HepG2 (cell line): Measurements from ENCODE around the gene MEX3D. TPM values are rescaled to one million over a fixed set of nuclear protein-coding genes. Genes with fewer than 3 reads are reported as not detected.

Experiments used
- ATAC-seq: fragments of 200-7000 bp; cut with Tn5 transposase; 3 replicates; pipeline ENCODE4 v1.9.1; 2020; ENCODE audit warnings: mild to moderate bottlenecking, moderate library complexity
- BruUV-seq: library from RNA; stranded (reverse); fragments of 400-500 nt; replicated peaks from 2 replicates; lab custom pipeline; 2021; lab: Mats Ljungman, UMichigan
- CTCF ChIA-PET: fragments of 300-600 bp; formaldehyde crosslinking; extraction: SDS; loops from one replicate; lab custom pipeline; 2021; ENCODE audit warnings: low total read pairs, inconsistent platforms, low intra/inter-chr PET ratio; lab: Yijun Ruan, JAX
- POLR2A ChIA-PET: fragments of 350-600 bp; sonication (Branson Sonifier 250); formaldehyde crosslinking; loops from one replicate; lab custom pipeline; 2020; ENCODE audit warnings: antibody characterized with exemption, inconsistent platforms; lab: Yijun Ruan, JAX
- DNase-seq: peaks from one replicate; pipeline ENCODE4 v3.0.0-alpha.2; 2015; ENCODE audit warnings: low spot score
- FAIRE-seq: peaks from 3 replicates; lab custom pipeline; 2011; peaks lifted over from hg19 to GRCh38; lab: Jason Lieb, UNC
- H2AFZ ChIP-seq: one replicate; pipeline ENCODE4 v1.6.1; 2011; ENCODE audit warnings: low read length, inconsistent platforms
- H3K27ac ChIP-seq: fragments of 300-600 bp; 3 replicates; pipeline ENCODE4 v1.8.0; 2011; ENCODE audit warnings: mixed run types, mild to moderate bottlenecking, mixed read lengths, low read length, inconsistent platforms; ENCODE audit not compliant: insufficient read depth; ENCODE audit errors: extremely low read length
- H3K27me3 ChIP-seq, 2 experiments: fragments of 200-600 bp in 1 of 2; 2 replicates in 1 of 2; 3 replicates in 1 of 2; pipeline versions ENCODE4 v1.6.0 to v1.8.0; 2011; ENCODE audit warnings: low read length in 2 of 2, mild to moderate bottlenecking in 2 of 2, moderate library complexity in 2 of 2, inconsistent platforms in 1 of 2; ENCODE audit not compliant: insufficient read depth in 2 of 2, control insufficient read depth in 1 of 2
- H3K36me3 ChIP-seq, 2 experiments: fragments of 200-600 bp in 1 of 2; replicated peaks in 1 of 2; 2 replicates in 1 of 2; 3 replicates in 1 of 2; pipeline versions ENCODE4 v1.5.1 to v1.8.0; 2011; ENCODE audit warnings: low read length in 2 of 2, inconsistent platforms in 1 of 2; ENCODE audit not compliant: insufficient read depth in 2 of 2, control insufficient read depth in 1 of 2
- H3K4me1 ChIP-seq: 2 replicates; pipeline ENCODE4 v1.5.1; 2012; ENCODE audit warnings: low read length, inconsistent platforms; ENCODE audit not compliant: insufficient read depth
- H3K4me2 ChIP-seq: 2 replicates; pipeline ENCODE4 v1.6.0; 2011; ENCODE audit warnings: low read depth, low read length, inconsistent platforms
- H3K4me3 ChIP-seq, 3 experiments: fragments of 200-600 bp in 1 of 3; sonication (generic), shearing (Covaris generic) in 1 of 3; replicated peaks in 1 of 3; 2 replicates each; pipeline ENCODE4 v1.5.1; 2011 to 2016; ENCODE audit warnings: low read length in 3 of 3, inconsistent platforms in 2 of 3, low read depth in 2 of 3, mild to moderate bottlenecking in 2 of 3, control low read depth in 1 of 3, mixed read lengths in 1 of 3; ENCODE audit not compliant: insufficient read depth in 1 of 3
- H3K79me2 ChIP-seq: one replicate; pipeline ENCODE4 v1.6.1; 2011; ENCODE audit warnings: low read length, inconsistent platforms; ENCODE audit not compliant: insufficient read depth
- H3K9ac ChIP-seq: 2 replicates; pipeline ENCODE4 v1.6.0; 2011; ENCODE audit warnings: mild to moderate bottlenecking, low read depth, low read length, inconsistent platforms; ENCODE audit not compliant: insufficient read depth
- H3K9me3 ChIP-seq: 2 replicates; pipeline ENCODE4 v1.5.1; 2012; ENCODE audit warnings: mild to moderate bottlenecking, low read length
- H4K20me1 ChIP-seq: 2 replicates; pipeline ENCODE4 v1.6.0; 2011; ENCODE audit warnings: inconsistent platforms, mild to moderate bottlenecking, low read length, moderate library complexity; ENCODE audit not compliant: insufficient read depth
- AGO1 ChIP-seq: fragments of 200-400 bp; formaldehyde crosslinking; IDR thresholded peaks from 2 replicates; pipeline ENCODE4 v1.6.1; 2017; ENCODE audit warnings: mild to moderate bottlenecking, low read depth, low read length, moderate library complexity; ENCODE audit not compliant: poor library complexity, severe bottlenecking
- AHR ChIP-seq: IDR thresholded peaks from 2 replicates; pipeline ENCODE4 v1.6.1; 2018; ENCODE audit warnings: missing genetic modification reagents, missing compliant biosample characterization
- CBX5 ChIP-seq: sonication (generic); formaldehyde crosslinking; IDR thresholded peaks from 2 replicates; pipeline ENCODE4 v1.4.0; 2020; ENCODE audit warnings: missing genetic modification reagents, borderline replicate concordance
- GATA4 ChIP-seq: sonication (generic); IDR thresholded peaks from 2 replicates; pipeline ENCODE4 v1.6.1; 2016; ENCODE audit warnings: antibody characterized with exemption, low read depth, borderline replicate concordance
- HNF4G ChIP-seq, 2 experiments: sonication (generic) in 1 of 2; formaldehyde crosslinking in 1 of 2; IDR thresholded peaks; 2 replicates each; pipeline versions ENCODE4 v1.4.0 to v1.6.1; 2011 to 2020; ENCODE audit warnings: borderline replicate concordance in 2 of 2, low read depth in 2 of 2, mild to moderate bottlenecking in 2 of 2, low read length in 1 of 2, missing genetic modification reagents in 1 of 2, moderate library complexity in 1 of 2
- KAT8 ChIP-seq: IDR thresholded peaks from 2 replicates; pipeline ENCODE4 v1.6.1; 2016; ENCODE audit warnings: missing genetic modification reagents, missing compliant biosample characterization
- MXD4 ChIP-seq: IDR thresholded peaks from 2 replicates; pipeline ENCODE4 v1.6.1; 2016; ENCODE audit warnings: mild to moderate bottlenecking, missing biosample characterization, missing genetic modification reagents
- RAD51 ChIP-seq: fragments of 450-650 bp; IDR thresholded peaks from 2 replicates; pipeline ENCODE4 v1.6.1; 2016; ENCODE audit warnings: borderline replicate concordance
- RFX1 ChIP-seq: fragments of 450-650 bp; IDR thresholded peaks from 2 replicates; pipeline ENCODE4 v1.6.1; 2017
- SAP130 ChIP-seq: IDR thresholded peaks from 2 replicates; pipeline ENCODE4 v1.6.1; 2016; ENCODE audit warnings: low read depth
- ZNF501 ChIP-seq: sonication (generic); formaldehyde crosslinking; IDR thresholded peaks from 2 replicates; pipeline ENCODE4 v1.5.1; 2020; ENCODE audit warnings: mild to moderate bottlenecking, moderate library complexity, missing genetic modification reagents
- WGBS: methylation state at CpG from one replicate; pipeline ENCODE4 v1.1.6; 2017; ENCODE audit warnings: low lambda C conversion rate; 5-methylcytosine and 5-hydroxymethylcytosine counted together
- in situ Hi-C: cut with HindIII; loops from 2 replicates; pipeline ENCODE4 v1.10.0; 2017; ENCODE audit warnings: low pct_unique_long_range_greater_than_20kb; ENCODE audit not compliant: extremely low pct_ligation_motif_present
- intact Hi-C: fragments of 100-400 bp; cut with micrococcal nuclease; formaldehyde crosslinking; loops from one replicate; pipeline ENCODE4 v1.10.0; 2022; ENCODE audit not compliant: unreplicated experiment
- polyA plus RNA-seq, 8 experiments: library from polyadenylated mRNA; depleted of rRNA in 3 of 8; stranded (reverse) in 7 of 8; unstranded in 1 of 8; fragments of >200 nt; fragmentation: Illumina TruSeq in 4 of 8; extraction: Trizol in 4 of 8; gene quantifications; 2 replicates each; pipeline versions ENCODE4 v1.2.1 to v1.2.3, GENCODE V29; 2011 to 2016; ENCODE audit warnings: low read depth in 4 of 8, missing spikeins in 1 of 8, mixed read lengths in 1 of 8; ENCODE audit not compliant: insufficient read depth in 1 of 8
- total RNA-seq, 5 experiments: library from RNA; depleted of rRNA; stranded (reverse); fragments of >200 nt; fragmentation: Illumina TruSeq; extraction: Trizol; gene quantifications; 2 replicates each; pipeline ENCODE4 v1.2.3, GENCODE V29; 2016; ENCODE audit warnings: low read depth in 1 of 5
- TF ChIP-seq, protein P1 (sequence below), 2 experiments: sonication (generic) in 1 of 2; formaldehyde crosslinking in 1 of 2; IDR thresholded peaks; 2 replicates each; pipeline versions ENCODE4 v1.4.0 to v1.6.1; 2018 to 2020; ENCODE audit warnings: missing genetic modification reagents in 2 of 2, borderline replicate concordance in 1 of 2, low read depth in 1 of 2, mild to moderate bottlenecking in 1 of 2, missing biosample characterization in 1 of 2
- TF ChIP-seq, protein P2 (sequence below): sonication (generic); formaldehyde crosslinking; IDR thresholded peaks from 2 replicates; pipeline ENCODE4 v1.5.1; 2020; ENCODE audit warnings: mild to moderate bottlenecking, missing genetic modification reagents, moderate library complexity

MEX3D gene
- total and polyA plus RNA-seq, 2 of the 13 experiments (the other 11 are each of a cell fraction or from before 2014, with no cell fraction given): 3.6 to 17.1 TPM

DNA sequence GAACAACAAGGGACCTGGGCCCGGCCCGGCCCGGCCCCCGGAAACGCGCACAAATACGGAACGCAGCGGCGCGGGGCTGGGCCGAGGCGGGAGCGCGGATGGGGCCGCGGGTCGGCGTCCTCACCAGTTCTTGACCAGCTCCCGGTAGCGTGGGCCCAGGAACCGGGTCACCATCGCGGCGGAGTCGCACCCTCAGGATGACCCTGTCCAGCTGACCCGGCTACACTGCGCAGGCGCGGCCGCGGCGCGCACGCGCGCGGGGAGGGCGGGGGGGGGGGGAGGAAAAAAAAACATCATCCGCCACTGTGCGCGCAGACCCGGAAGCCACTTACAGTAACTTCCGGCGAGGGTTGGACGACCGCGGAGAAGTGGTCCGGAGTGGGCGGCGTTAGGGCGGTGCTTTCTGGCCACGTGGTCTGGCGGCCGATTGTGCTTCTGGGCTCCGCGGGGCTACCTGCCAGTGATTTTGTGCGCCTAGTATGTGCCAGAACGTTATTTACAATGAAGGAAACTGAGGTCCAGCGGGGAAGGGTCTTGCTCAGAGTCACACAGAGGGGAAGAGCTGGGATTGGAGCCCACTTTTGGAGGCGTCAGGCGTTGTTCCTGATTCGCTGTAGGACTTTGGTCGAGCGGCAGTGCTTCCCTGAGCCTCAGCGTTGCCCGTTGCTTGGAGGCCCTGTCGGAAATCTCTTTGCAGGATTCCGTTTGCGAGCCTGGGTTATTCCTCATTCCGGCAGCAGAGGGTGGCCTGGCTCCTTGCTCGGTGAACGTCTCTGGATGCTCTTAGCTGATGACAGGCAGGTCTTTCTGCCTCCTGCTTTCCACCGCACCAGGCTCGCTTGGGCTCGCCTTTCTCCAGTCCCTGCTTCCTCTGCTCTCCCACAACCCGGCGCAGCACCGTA is 37.4 kb upstream of the MEX3D start, which contains the start of gene UQCR11:
Gene UQCR11 (minus strand): TSS at position 227 of the 902 bp plus-strand sequence. CDS start 53 bp downstream, at position 174.
- TSS peak; percentile 99 for BruUV-seq
- in situ Hi-C loops: no loop called here
- TF ChIP-seq MXD4: peak; percentile 78
- peak; percentile 91 for TF ChIP-seq SAP130 (CRISPR knock-in tag)
- TF ChIP-seq AGO1: no peak
- peak; percentile 58; the same call in 1 of the 2 replicates for TF ChIP-seq RFX1
- peak; percentile 46; the same call in 1 of the 2 replicates for TF ChIP-seq ZNF501
- peak; percentile 6 for TF ChIP-seq HNF4G (IDR thresholded peaks at IDR 0.05; ENCODE audit: borderline replicate concordance, low read depth, low read length)
- TF ChIP-seq HNF4G (CRISPR knock-in tag; IDR thresholded peaks at IDR 0.05; ENCODE audit: borderline replicate concordance, low read depth): 0 out of 2 replicates have a peak, but pooled peaks have one; percentile 18
- 0 out of 2 replicates have a peak, but pooled peaks have one; percentile 16 for TF ChIP-seq CBX5 (CRISPR knock-in tag)
- TF ChIP-seq, protein P1, sequence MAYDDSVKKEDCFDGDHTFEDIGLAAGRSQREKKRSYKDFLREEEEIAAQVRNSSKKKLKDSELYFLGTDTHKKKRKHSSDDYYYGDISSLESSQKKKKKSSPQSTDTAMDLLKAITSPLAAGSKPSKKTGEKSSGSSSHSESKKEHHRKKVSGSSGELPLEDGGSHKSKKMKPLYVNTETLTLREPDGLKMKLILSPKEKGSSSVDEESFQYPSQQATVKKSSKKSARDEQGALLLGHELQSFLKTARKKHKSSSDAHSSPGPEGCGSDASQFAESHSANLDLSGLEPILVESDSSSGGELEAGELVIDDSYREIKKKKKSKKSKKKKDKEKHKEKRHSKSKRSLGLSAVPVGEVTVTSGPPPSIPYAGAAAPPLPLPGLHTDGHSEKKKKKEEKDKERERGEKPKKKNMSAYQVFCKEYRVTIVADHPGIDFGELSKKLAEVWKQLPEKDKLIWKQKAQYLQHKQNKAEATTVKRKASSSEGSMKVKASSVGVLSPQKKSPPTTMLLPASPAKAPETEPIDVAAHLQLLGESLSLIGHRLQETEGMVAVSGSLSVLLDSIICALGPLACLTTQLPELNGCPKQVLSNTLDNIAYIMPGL (CRISPR knock-in tag; IDR thresholded peaks at IDR 0.05; ENCODE audit: borderline replicate concordance in 1 of 2, low read depth in 1 of 2): peak; percentile 69 to 89
- TF ChIP-seq RAD51: peak; percentile 65; the same call in 1 of the 2 replicates
- TF ChIP-seq AHR (CRISPR knock-in tag): no peak
- peak; percentile 67 for TF ChIP-seq KAT8
- 0 out of 2 replicates have a peak, but pooled peaks have one; percentile 9 for TF ChIP-seq GATA4
- TF ChIP-seq, protein P2, sequence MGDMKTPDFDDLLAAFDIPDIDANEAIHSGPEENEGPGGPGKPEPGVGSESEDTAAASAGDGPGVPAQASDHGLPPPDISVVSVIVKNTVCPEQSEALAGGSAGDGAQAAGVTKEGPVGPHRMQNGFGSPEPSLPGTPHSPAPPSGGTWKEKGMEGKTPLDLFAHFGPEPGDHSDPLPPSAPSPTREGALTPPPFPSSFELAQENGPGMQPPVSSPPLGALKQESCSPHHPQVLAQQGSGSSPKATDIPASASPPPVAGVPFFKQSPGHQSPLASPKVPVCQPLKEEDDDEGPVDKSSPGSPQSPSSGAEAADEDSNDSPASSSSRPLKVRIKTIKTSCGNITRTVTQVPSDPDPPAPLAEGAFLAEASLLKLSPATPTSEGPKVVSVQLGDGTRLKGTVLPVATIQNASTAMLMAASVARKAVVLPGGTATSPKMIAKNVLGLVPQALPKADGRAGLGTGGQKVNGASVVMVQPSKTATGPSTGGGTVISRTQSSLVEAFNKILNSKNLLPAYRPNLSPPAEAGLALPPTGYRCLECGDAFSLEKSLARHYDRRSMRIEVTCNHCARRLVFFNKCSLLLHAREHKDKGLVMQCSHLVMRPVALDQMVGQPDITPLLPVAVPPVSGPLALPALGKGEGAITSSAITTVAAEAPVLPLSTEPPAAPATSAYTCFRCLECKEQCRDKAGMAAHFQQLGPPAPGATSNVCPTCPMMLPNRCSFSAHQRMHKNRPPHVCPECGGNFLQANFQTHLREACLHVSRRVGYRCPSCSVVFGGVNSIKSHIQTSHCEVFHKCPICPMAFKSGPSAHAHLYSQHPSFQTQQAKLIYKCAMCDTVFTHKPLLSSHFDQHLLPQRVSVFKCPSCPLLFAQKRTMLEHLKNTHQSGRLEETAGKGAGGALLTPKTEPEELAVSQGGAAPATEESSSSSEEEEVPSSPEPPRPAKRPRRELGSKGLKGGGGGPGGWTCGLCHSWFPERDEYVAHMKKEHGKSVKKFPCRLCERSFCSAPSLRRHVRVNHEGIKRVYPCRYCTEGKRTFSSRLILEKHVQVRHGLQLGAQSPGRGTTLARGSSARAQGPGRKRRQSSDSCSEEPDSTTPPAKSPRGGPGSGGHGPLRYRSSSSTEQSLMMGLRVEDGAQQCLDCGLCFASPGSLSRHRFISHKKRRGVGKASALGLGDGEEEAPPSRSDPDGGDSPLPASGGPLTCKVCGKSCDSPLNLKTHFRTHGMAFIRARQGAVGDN (CRISPR knock-in tag): peak; percentile 76

More for the DNA sequence above, 37.4 kb upstream of the MEX3D start, which contains the start of gene UQCR11:
- H3K9me3 ChIP-seq: no peaks in the 10 kb centered on the region
- peak within 1 kb of the TSS; percentile 94 for H3K4me2 ChIP-seq
- H3K9ac ChIP-seq: peak within 1 kb of the TSS; percentile 92
- H3K79me2 ChIP-seq: peaks cover 39% of the 10 kb centered on the region
- ATAC-seq: peak; percentile 85
- peak within 1 kb of the TSS; percentile 76 to 100 (median 97) for H3K4me3 ChIP-seq
- POLR2A ChIA-PET: interaction anchor here (0.6 to 2.2 kb wide), 10 partner anchors 11 to 221 kb away, joined by 3 to 24 read pairs (median 4); partner anchors contain the start of gene MBD3
- peak within 1 kb of the TSS; percentile 99 for H3K27ac ChIP-seq
- H3K4me1 ChIP-seq: peaks cover 33% of the 10 kb centered on the region
- FAIRE-seq: peak; percentile 91
- 2% methylated on average over 24 of the region's 79 CpGs for WGBS
- intact Hi-C loops: loop anchor here (5.0 kb wide), 1 partner anchor 47 kb away; the partner anchor contains the start of gene TCF3
- H3K36me3 ChIP-seq: peaks cover 1 to 2% of the 10 kb centered on the region in 2 experiments; a peak in 2 of 5 replicates
- DNase-seq: peak; percentile 94
- H2AFZ ChIP-seq: peak within 1 kb of the TSS; percentile 96
- H3K27me3 ChIP-seq: no peaks in the 10 kb centered on the region; a peak in 2 of 5 replicates
- H4K20me1 ChIP-seq: peaks cover 3% of the 10 kb centered on the region; the same call in 1 of the 2 replicates
- CTCF ChIA-PET: interaction anchor here (1.6 kb wide), 1 partner anchor 162 kb away, joined by 4 read pairs; no protein-coding TSS in a partner anchor
